Stimulated activated CD8-positive, alpha-beta memory T cell treated with anti-CD3 and anti-CD28 coated beads, Interleukin-12 subunit alpha, Interleukin-12 subunit beta, amount 100 ng/mL, for 24 hours (primary cell): ENCODE results near the gene RNF19B.
"Not testable (repeated sequence)": the region's sequence is repeated elsewhere in the genome, so short reads cannot be mapped to it uniquely, and the experiment has no call there.

Source experiments
- DNase-seq: peaks from one replicate; pipeline ENCODE4 v3.0.0-alpha.2; 2020; ENCODE audit errors: extremely low read depth

Gene RNF19B

DNA sequence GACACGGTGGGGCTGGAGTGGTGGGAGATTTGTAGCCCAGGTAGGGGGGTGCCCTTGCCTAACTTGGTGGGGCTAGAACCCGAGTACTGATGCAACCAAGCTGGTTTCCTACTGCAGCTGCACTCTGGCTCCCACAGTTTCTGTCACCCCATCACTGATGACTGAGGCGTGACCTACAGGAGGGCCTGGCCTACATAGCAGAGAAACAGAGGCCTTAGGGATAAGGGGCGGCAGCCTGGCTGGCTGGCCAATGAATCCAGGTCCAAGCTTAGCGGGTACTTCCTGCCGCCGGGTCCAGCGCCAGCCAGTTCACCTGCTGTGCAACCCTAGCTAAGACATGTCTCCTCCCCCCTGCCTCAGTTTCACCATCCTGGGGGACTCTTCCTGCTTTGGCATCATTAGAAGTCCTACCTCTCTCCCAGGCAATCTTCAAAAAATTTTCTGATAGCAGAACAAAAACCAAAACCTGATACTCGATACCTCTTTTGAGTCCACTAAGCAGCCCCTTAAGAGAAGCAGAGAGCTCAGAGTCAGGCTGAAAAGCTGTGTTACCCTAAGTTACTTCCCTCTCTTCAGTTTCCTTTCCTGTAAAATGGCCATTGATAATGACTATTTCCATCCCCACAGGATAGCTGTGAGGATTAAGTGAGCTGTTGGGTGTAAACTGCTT, 27.3 kb upstream of the RNF19B start:
- DNase-seq: no peak

DNA sequence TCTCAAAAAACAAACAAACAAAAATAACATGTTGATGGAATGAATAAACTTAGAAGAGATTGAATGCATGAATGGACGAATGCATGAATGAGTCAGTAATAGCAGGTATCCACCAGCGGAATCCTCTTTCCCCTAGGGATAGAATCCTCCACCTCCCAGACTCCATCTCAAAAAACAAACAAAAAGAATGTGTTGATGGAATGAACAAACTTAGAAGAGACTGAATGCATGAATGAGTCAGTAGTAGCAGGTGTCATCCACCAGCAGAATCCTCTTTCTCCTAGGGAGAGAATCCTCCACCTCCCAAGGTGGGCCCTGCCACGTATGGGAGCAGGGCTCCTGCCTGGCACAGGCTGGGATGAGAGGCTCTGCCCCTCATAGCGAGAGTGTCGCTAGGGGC, 26.8 kb upstream of the RNF19B start:
- DNase-seq: no peak

DNA sequence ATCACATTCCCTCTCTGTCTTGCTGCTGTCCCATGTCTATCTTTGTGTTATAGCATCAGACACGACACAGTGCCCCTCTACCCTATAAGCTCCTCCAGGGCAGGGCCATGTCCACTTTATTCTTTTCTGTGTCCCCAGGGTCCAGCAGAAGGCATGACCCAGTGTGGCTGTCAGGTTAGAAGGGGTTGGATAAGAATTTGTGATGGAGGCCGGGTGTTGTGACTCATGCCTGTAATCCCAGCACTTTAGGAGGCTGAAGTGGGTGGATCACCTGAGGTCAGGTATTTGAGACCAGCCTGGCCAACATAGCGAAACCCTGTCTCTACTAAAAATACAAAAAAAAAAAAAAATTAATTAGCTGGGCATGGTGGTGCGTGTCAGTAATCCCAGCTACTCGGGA, 26.3 kb upstream of the RNF19B start:
- DNase-seq: no peak

DNA sequence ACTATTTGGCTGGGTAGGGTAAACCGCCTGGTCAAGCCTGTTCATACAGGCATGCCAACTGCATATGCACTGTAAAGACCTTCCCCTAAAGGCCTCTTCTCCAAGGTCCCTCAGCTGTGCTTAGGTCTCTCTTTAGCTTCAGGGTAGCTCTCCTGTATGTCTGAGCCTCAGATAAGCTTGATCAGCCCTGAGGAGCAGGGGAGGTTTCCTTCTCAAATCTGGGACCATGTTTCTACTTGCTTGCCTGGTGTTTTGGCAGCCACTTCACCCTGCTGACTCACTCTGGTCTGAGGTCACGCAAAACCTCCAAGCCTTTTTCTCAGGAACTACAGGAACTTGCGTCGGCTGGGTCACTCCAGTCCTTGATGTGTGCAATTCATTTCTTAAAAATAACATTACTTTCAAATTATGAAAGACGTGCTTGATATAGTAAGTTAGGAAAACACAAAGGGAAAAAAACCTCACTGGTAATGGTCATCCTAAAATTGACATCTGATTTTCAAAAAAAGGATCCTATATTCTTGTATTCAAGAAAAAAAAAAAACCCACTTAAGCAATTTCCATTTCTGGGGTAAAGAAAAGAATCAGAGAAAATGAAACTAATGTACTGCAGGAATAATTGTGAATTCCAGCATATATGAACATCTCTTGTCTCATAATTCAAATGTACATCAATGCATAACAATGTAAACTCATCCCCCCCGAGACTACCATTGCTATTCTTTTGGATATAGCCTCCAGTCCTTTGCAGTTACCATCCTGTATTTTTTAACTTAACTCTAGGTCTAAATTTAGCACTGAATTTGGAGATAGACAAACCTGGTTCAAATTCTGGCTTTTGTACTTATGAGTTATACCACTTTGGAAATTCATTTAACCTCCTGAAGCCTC, 24.8 kb upstream of the RNF19B start:
- DNase-seq: no peak

DNA sequence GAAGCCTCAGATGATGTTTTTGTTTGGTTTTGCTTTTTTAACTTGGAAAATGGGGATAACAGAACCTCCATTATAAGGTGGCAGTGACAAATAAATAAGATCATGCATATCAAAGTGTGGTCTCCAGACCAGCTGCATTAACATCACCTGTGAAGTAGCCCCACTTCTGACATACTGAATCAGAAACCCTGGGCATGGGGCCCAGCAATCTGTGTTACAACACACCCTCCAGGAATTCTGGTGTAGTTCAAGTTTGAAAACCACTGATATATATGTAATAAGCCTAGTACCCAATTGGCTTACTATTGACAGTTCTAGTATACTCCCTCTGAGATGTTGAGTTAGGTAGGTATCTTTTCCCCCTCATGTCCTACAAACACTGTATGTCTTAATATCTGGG, 24.1 kb upstream of the RNF19B start:
- no peak for DNase-seq

DNA sequence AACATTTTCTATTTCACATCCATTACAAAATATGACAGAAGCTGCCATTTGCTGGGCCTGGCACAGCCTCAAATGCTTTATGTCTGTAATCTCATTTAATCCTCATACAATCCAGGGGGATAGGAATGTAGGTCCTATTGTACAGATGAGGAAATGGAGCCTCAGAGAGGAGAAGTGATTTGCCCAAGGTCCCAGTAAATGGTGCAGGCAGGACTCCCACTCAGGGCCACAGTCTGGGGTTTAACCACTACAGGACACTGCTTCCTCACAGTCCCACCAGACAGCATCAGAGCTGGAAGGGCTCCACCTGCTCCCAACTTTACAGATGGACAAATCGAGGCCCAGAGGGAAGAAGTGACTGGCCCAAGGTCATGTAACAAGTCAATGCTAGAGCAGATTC, 20.6 kb upstream of the RNF19B start:
- DNase-seq: no peak

DNA sequence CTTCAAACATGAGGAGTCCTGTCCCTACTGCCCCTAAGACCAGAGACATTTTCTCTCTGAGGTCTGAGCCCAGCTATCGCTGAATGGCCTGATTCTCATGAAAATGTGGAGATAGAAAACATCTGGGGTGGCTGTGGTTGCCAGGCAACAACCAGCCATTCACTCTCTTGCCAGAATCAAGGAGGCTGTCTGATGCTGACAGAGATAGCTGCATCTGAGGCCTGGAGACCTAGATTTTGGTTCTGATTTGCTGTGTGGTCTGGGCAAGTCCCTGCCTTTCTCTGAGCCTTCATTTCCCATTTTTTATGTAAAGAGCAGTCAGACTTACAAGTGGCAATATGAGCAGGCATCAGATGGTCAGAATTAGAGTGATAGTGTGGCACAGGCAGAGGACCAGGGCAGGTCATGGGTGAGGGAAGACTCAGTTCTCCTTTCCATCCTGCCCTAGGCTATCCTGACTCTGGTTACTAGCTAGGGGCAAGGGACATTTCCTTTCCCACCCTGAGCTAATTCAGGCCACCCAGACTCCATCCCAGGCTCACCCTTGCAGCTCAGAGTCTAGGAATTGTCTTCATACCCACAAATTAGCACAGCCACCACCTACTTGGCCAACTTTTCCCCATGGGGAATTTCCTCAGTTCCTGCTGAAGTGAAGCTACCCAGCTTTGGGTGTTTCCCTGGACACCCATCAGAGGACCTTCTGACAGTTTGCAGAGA, 20.0 kb upstream of the RNF19B start:
- DNase-seq: no peak

DNA sequence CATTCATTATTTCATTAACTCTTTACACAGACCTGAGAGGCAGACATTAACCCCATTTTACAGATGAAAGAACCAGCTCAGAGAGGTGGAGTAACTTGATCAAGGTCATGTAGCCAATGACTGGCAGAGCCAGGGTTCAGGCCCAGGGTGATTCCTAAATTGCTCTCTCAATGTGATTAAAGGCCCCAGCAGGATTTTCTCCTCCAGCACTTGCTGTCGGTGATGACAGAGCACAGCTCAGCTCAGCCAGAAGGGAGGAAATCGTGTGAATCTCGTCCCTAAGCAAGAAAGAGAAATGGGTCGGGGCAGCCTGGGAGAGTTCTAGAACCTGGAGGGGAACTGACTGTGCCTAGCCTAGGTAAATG, 19.5 kb upstream of the RNF19B start:
- no peak for DNase-seq

DNA sequence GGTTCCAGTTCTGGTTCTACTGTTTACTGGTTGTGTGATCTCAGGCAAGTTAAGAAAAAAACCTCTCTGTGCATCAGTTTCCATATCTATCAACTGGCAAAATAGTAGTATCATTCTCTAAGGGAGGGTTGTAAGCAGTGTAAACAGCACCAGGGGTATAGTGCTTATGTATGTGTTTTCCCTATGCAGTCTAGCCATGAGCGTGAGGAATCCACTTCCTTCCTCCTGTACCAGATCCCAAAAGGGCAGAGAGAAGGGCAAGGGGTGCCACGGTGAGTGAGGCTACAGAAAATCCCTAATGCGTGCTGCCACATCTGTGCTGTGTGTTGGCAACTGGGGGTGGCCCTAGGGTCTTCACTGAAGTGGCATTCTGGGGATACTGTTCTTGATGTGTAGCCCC, 18.4 kb upstream of the RNF19B start:
- DNase-seq: no peak

DNA sequence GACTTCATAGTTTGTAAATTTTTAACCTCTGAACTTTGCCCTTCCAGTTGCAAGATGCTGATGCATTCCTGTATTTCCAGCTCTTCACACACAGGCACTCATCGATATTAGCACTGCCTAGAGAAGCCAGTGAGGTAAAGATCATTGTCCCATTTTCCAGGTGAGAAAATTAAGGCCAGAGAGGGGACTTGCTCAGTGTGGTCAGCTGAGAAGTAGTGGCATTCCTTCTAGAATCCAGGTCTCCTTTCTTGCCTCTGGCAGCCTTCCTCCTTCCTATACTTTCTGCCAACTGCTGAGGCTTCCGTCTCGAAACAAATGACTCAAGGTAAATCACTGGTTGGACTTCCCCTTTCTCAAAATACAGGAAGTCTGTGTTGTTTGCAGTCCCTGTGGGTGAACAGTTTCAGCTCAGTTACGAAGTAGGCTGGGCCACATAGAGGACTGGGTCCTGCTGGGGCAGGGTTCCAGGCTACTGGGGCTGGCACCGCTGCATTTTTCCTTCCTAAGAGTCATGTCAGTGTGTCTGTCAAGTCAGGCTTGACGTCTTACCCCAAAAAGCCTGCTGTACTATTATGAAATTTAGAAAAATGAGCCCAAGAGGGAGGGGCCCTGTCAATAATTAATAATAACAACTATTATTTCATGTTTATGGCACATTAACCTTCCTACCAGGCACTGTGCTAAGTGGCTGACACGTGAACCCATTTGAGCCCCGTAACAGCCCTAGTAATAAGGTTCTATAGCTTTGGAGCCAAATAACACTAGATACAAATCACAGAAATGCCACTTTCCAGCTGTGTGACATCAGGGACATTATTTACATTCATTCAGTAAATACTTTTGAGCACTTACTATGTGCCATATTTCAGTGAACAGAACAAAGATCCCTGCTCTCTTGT, 16.6 kb upstream of the RNF19B start:
- no peak for DNase-seq

DNA sequence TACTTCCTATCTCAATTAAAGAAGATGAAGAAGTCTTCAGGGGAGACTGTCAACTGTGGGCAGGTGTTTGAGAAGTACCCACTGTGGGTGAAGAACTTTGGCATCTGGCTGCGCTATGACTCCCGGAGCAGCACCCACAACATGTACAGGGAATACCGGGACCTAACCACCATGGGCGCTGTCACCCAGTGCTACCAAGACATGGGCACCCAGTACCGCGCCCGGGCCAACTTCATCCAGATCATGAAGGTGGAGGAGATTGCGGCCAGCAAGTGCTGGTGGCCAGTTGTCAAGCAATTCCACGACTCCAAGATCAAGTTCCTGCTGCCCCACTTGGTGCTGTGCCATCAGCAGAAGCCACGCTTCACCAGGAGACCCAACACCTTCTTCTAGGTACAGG, 15.5 kb upstream of the RNF19B start:
- no peak for DNase-seq

DNA sequence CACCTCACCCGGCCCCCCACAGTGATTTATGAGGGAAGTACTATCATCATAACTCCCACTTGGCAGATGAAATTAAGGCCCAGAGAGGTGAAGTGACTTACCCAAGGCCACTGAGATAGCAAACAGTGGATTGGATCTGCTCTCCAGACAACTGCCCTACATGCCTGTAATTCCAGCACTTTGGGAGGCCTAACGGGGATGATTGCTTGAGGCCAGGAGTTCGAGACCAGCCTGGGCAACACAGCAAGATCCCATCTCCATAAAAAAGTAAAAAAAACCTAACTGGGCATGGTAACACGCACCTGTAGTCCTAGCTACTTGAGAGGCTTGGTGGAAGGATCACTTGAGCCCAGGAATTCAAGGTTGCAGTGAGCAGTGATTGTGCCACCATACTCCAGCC, 14.2 kb upstream of the RNF19B start:
- DNase-seq: no peak

DNA sequence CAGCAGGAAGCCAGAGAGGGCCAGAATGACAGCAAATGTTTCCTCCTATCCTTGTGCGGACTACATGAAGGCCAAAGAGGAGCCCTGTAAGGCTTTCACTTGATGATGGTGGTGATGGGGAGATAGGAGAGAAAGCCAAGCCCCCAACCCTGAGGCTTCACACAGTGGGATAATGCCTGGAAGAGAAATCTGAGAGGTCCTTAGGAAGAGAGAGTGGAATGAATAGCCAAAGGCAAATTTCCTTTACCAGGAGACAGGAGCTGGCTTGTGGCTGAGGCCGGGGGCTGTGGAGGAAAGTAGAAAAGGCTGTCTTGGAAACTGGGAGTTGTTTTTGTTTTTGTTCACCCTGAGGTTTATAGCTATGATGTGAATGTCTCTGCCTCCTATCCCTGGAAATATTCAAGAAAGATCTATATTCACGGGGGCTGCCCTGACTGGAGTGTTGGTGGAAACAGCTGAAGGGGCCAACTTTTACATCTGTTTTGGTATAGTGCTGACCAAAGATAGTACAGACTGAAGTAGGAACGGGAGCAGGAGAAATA, 13.0 kb upstream of the RNF19B start:
- no peak for DNase-seq

DNA sequence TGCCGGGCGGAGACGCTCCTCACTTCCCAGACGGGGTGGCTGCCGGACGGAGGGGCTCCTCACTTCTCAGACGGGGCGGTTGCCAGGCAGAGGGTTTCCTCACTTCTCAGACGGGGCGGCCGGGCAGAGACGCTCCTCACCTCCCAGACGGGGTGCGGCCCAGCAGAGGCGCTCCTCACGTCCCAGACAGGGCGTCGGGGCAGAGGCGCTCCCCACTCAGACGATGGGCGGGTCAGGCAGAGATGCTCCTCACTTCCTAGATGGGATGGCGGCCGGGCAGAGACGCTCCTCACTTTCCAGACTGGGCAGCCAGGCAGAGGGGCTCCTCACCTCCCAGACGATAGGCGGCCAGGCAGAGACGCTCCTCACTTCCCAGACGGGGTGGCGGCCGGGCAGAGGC, 10.4 kb upstream of the RNF19B start:
- not testable (repeated sequence) for DNase-seq

DNA sequence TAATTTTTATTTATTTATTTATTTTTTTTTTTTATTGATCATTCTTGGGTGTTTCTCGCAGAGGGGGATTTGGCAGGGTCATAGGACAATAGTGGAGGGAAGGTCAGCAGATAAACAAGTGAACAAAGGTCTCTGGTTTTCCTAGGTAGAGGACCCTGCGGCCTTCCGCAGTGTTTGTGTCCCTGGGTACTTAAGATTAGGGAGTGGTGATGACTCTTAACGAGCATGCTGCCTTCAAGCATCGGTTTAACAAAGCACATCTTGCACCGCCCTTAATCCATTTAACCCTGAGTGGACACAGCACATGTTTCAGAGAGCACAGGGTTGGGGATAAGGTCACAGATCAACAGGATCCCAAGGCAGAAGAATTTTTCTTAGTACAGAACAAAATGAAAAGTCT, 8.8 kb upstream of the RNF19B start:
- not testable (repeated sequence) for DNase-seq

DNA sequence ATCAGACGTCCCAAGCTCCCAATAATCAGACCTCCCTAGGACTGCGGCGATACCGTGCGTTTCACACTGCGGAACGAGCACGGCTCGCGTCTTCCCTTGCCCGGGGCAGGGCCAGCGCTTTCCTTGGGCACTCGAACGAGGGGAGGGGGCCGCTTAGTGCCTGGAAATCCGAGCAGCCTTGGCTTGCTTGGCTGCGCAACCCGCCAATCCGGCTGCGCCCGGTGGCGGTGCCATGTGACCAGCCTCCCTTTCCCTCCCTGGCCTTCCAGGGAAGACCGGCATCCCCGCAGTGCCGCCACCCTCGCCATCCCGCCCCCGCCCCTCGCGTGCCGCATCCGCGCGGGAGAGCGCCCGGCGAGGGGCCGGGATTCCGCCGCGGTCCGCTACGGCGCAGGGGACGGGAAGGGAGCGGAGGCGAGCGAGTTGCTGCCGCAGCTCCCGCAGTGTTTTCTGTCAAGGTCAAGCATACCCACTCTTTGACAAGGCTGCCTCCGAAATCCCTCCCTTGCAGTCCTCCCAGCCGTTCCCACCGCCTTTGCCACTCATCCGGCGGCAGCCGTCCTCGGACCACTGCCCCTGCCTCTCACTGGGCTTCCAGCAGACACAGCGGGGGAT, 8.3 kb upstream of the RNF19B start:
- no peak for DNase-seq

DNA sequence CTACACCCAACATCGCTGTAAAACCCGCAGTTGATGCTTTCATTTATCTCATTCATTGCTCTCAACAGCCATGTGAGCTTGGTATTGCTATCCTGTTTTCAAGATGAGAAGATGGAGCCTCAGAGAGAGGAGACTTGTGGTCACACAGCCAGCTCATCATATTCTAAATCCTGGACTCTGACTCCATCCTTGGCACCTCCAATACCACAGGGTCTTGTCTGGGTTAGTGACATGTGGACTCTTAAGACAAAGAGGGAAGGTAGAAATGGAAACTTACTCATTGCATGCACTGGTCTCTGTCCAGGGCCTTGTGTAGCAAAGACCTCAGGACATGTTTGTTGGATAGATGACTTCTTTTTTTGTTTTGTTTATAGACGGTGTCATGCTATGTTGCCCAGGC, 7.0 kb upstream of the RNF19B start:
- DNase-seq: no peak

DNA sequence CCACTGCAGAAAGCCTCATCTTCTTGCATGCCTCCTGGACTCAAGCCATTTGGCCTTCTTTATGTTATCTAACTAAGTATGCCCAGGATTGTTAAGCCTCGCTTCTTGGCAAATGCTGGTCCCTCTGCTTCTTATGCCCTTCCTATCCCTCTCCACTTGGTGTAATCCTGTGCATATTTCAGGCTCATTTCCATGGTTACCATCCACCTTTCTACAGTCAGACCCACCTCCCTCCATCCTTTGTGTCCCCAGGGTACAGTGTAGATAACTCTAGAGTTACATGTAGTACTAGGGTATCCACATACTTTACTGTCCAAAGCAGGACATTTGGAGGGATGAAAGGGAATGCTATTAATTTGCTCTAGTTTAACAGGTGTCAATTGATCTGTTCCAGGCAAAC, 6.5 kb upstream of the RNF19B start:
- no peak for DNase-seq

DNA sequence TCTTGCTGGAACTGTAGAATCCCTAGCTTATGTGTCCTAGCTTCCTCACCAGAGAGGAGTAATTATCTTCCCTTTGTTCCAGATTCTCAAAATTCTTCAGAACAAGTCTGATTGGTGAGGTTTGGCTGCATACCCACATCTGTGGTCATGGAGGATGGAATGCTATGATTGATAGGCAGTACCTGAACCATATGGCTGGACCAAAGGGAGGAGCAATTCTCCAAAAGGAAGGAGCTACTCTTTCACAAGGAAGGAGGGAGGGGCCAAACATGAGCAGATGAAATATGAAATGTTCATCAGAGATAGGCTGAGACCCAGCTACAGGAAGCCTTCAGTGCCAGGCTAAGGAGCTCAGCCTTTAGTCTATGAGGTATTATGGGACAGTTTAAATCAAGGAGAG, 5.0 kb upstream of the RNF19B start:
- no peak for DNase-seq

DNA sequence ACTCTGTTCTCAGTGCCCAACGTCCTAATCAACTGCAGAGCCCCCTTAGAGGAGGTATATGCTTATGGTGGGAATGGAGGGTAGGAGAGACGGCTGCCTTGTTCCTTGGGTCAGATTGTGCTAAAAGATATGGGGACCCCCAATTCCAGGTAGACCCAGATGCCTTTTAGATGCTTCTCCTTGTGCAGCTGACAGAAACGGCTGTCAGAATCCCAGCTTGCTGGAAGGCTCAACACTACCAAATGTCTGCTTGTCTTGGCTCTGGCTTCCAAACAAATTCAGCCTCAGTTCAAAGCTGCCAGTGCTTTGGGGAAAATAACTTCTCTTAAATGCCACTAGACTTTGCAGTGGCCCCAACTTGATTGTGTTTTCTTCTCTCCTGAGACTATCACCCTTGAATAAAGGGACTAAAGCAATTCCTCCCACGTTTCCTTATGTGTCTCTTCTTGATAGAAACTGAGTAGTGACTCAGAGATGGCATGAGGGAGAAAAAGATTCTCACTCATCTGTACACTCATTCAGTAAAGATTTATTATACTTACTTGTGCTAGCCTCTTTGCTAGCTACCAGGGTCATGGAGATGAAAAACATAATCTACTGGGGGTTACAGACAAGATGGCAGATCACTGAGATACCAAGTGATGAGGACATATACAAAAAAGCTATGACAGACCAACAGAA, 3.4 kb upstream of the RNF19B start:
- DNase-seq: no peak

DNA sequence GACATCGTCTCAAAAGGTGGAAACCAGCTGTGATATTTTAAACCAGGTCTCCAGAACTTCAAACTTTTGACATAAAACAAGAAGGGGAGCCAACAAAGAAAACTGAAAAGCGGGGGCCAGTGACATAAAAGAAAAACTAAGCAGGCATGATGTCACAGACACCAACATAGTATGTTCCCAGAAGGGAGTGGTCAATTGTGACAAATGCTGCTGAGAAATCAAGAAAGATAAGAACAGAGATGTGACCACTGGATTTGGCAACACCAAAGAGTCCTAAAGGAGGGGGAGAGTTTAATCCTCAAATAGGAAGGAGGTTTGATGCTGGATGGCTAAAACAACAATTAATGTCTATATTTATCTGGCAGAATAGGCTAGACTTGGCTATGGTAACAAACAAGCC, 2.3 kb upstream of the RNF19B start:
- DNase-seq: no peak
